Neural progenitor cell (in vitro differentiated cells): ENCODE data around the gene SLC25A48. TPM values are rescaled to one million over a fixed set of nuclear protein-coding genes. Genes with fewer than 3 reads are reported as not detected.

Experiments
- DNase-seq: peaks from one replicate; pipeline ENCODE4 v3.0.0-alpha.2; 2016; ENCODE audit warnings: low spot score
- H2AFZ ChIP-seq: fragments of 200-600 bp; sonication (generic); replicated peaks from 2 replicates; pipeline ENCODE4 v1.6.1; 2016; ENCODE audit warnings: antibody characterized with exemption
- H3F3A ChIP-seq: fragments of 200-600 bp; sonication (generic); 2 replicates; pipeline ENCODE4 v1.6.1; 2016; ENCODE audit warnings: antibody characterized with exemption, low read depth
- H3K27ac ChIP-seq: fragments of 200-600 bp; sonication (generic); 2 replicates; pipeline ENCODE4 v1.5.1; 2016; ENCODE audit warnings: mild to moderate bottlenecking
- H3K27me3 ChIP-seq: fragments of 200-600 bp; sonication (generic); 2 replicates; pipeline ENCODE4 v1.6.1; 2016; ENCODE audit warnings: mild to moderate bottlenecking, moderate library complexity
- H3K36me3 ChIP-seq: fragments of 200-600 bp; sonication (generic); 2 replicates; pipeline ENCODE4 v1.5.1; 2016
- H3K4me1 ChIP-seq: fragments of 200-600 bp; sonication (generic); 2 replicates; pipeline ENCODE4 v1.6.1; 2016; ENCODE audit warnings: mixed run types
- H3K4me2 ChIP-seq: fragments of 200-600 bp; sonication (generic); 2 replicates; pipeline ENCODE4 v1.6.1; 2016
- H3K4me3 ChIP-seq: fragments of 200-600 bp; sonication (generic); 2 replicates; pipeline ENCODE4 v1.5.1; 2016
- H3K79me2 ChIP-seq: fragments of 200-600 bp; sonication (generic); 2 replicates; pipeline ENCODE4 v1.6.1; 2016; ENCODE audit warnings: low read depth
- H3K9ac ChIP-seq: fragments of 200-600 bp; sonication (generic); 2 replicates; pipeline ENCODE4 v1.6.1; 2016
- H3K9me3 ChIP-seq: fragments of 200-600 bp; sonication (generic); 2 replicates; pipeline ENCODE4 v1.5.1; 2016; ENCODE audit warnings: low read depth
- H4K20me1 ChIP-seq: fragments of 200-600 bp; sonication (generic); 2 replicates; pipeline ENCODE4 v1.6.1; 2016; ENCODE audit warnings: low read depth
- H3K27ac Mint-ChIP-seq: 3 replicates; pipeline ENCODE4 v1.8.0; 2021; ENCODE audit warnings: mixed read lengths
- H3K27me3 Mint-ChIP-seq: 2 replicates; pipeline ENCODE4 v1.8.0; 2022; ENCODE audit warnings: low read depth, mild to moderate bottlenecking, inconsistent platforms, moderate library complexity, mixed read lengths; ENCODE audit not compliant: insufficient read depth
- H3K36me3 Mint-ChIP-seq: 3 replicates; pipeline ENCODE4 v1.8.0; 2021; ENCODE audit warnings: mixed read lengths
- H3K4me1 Mint-ChIP-seq: 3 replicates; pipeline ENCODE4 v1.8.0; 2021; ENCODE audit warnings: mixed read lengths
- H3K4me3 Mint-ChIP-seq: 3 replicates; pipeline ENCODE4 v1.8.0; 2021; ENCODE audit warnings: mild to moderate bottlenecking, moderate library complexity, mixed read lengths
- H3K9me3 Mint-ChIP-seq: 3 replicates; pipeline ENCODE4 v1.8.0; 2020; ENCODE audit warnings: mixed read lengths
- EZH2 ChIP-seq: fragments of 200-600 bp; sonication (generic); IDR thresholded peaks from 2 replicates; pipeline ENCODE4 v1.6.1; 2017; ENCODE audit warnings: antibody characterized with exemption, mild to moderate bottlenecking, moderate library complexity
- EZH2phosphoT487 ChIP-seq: fragments of 200-600 bp; sonication (generic); IDR thresholded peaks from 2 replicates; pipeline ENCODE4 v1.6.1; 2017; ENCODE audit warnings: antibody characterized with exemption
- total RNA-seq: library from RNA; depleted of rRNA; stranded (reverse); fragments of >200 nt; gene quantifications from 2 replicates; pipeline ENCODE4 v1.2.3, GENCODE V29; 2015; ENCODE audit warnings: low replicate concordance
- TF ChIP-seq, protein P1 (sequence below): fragments of 200-600 bp; sonication (generic); IDR thresholded peaks from 2 replicates; pipeline ENCODE4 v1.5.1; 2017; ENCODE audit warnings: antibody characterized with exemption, mild to moderate bottlenecking

The SLC25A48 gene
- total RNA-seq, 1 donor from 2014 or later = not detected

DNA sequence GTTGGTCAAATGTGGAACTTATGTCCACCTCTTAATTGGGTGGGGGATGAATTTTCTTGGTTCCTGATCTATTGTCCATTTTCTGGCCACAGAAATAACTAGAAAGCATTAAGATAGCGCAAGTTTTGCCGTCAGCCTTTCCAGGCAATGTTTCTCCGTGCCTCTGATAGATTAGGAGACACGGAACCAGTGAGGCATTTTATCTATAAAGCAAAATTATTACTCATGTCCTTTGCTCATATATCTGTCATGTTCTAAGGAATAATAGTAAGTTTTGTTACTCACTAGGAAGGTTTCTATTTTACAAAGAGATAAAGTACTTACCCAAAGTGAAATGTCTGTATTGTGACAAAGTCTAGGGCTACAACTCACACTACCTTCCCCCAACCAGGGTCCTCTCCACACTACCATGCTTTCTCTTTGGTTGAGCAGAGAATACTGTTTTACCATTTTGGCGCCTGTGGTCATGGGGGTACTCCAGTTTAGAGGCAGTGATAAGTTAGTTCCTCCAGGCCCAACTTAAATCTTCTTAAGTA is 81.1 kb downstream of the SLC25A48 start:
- H4K20me1 ChIP-seq = no peaks in the 10 kb centered on the region
- no peak overlapping the region for H3K27ac ChIP-seq
- DNase-seq = no peak
- Mint-ChIP-seq H3K27ac (no peak overlapping the region), H3K9me3 (no peaks in the 10 kb centered on the region), H3K4me1 (no peaks in the 10 kb centered on the region), H3K36me3 (no peaks in the 10 kb centered on the region), H3K27me3 (peaks cover 2% of the 10 kb centered on the region), H3K4me3 (no peak overlapping the region)
- H3K4me2 ChIP-seq = no peak overlapping the region
- no peaks in the 10 kb centered on the region for H3K4me1 ChIP-seq
- no peak overlapping the region for H2AFZ ChIP-seq
- no peak overlapping the region for H3K9ac ChIP-seq
- H3K36me3 ChIP-seq = no peaks in the 10 kb centered on the region
- H3K79me2 ChIP-seq = no peaks in the 10 kb centered on the region
- peaks cover 100% of the 10 kb centered on the region for H3K27me3 ChIP-seq
- no peaks in the 10 kb centered on the region for H3F3A ChIP-seq
- H3K4me3 ChIP-seq = no peak overlapping the region
- TF ChIP-seq, protein P1, sequence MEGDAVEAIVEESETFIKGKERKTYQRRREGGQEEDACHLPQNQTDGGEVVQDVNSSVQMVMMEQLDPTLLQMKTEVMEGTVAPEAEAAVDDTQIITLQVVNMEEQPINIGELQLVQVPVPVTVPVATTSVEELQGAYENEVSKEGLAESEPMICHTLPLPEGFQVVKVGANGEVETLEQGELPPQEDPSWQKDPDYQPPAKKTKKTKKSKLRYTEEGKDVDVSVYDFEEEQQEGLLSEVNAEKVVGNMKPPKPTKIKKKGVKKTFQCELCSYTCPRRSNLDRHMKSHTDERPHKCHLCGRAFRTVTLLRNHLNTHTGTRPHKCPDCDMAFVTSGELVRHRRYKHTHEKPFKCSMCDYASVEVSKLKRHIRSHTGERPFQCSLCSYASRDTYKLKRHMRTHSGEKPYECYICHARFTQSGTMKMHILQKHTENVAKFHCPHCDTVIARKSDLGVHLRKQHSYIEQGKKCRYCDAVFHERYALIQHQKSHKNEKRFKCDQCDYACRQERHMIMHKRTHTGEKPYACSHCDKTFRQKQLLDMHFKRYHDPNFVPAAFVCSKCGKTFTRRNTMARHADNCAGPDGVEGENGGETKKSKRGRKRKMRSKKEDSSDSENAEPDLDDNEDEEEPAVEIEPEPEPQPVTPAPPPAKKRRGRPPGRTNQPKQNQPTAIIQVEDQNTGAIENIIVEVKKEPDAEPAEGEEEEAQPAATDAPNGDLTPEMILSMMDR = no peak
- no peak for TF ChIP-seq EZH2phosphoT487
- H3K9me3 ChIP-seq = no peaks in the 10 kb centered on the region

DNA sequence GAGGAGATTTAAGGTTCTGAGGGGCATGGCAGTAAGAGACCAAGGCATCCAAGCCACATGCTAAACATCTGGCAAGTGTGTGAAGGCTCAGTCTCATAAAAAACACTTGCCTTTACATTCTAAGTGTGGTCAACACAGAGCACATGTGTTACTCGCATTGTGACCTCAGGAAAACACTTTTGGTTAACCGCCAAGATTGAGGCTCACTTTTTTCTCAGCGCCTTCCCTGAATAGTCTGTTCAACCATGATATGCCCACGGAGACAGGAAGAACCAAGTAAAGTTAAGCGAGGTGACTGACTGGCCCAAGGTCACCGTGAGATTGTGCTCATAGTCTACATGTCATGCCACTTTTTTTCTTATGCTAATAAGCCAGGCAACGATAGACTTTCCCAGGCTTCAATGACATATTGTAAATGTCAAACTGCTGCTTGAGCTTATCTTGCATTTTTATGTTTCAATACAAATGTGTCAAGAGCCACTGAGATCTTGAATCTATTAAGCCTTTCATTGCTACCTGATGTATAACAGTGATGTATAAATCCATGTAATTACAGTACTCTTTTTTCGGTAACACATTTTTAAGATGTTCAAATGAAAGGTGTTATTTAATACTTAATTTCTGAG is 82.3 kb downstream of the SLC25A48 start:
- peaks cover 100% of the 10 kb centered on the region for H3K27me3 ChIP-seq
- TF ChIP-seq EZH2phosphoT487 (no peak), EZH2 (no peak)
- TF ChIP-seq, protein P1 = no peak
- peaks cover 2% of the 10 kb centered on the region for H3K27me3 Mint-ChIP-seq

DNA sequence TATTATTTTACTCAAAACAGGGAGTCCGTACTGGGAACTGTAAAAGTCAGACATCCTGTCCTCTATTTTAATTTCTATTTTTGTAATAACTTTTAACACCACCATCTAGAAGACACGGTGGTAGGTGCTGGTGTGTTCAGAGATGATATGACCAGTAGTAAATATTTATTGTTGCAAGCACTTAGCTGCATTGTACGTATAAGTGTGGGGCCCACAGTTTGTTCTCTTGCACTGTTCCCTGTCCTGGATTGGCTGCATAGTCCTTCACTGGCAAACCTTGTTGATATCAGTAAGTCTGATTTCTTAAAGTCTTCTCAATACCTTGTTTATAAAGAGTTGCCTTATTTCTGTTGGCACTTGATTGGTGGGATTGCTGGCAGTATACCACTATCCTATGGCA is 85.7 kb downstream of the SLC25A48 start:
- Mint-ChIP-seq H3K27me3 (peaks cover 9% of the 10 kb centered on the region), H3K27ac (no peak overlapping the region), H3K9me3 (no peaks in the 10 kb centered on the region), H3K36me3 (no peaks in the 10 kb centered on the region), H3K4me1 (no peaks in the 10 kb centered on the region), H3K4me3 (no peak overlapping the region)
- Histone ChIP-seq H3K9ac (no peak overlapping the region), H3K36me3 (no peaks in the 10 kb centered on the region), H4K20me1 (no peaks in the 10 kb centered on the region), H3K27ac (no peak overlapping the region), H3K79me2 (no peaks in the 10 kb centered on the region), H2AFZ (no peak overlapping the region), H3K4me3 (no peak overlapping the region), H3F3A (no peaks in the 10 kb centered on the region), H3K9me3 (no peaks in the 10 kb centered on the region), H3K4me2 (no peak overlapping the region), H3K27me3 (peaks cover 100% of the 10 kb centered on the region), H3K4me1 (no peaks in the 10 kb centered on the region)
- no peak for DNase-seq
- TF ChIP-seq EZH2phosphoT487 = no peak
- no peak for TF ChIP-seq EZH2
- TF ChIP-seq, protein P1 = no peak

More for the DNA sequence above, 82.3 kb downstream of the SLC25A48 start:
- H3K79me2 ChIP-seq = no peaks in the 10 kb centered on the region
- DNase-seq = no peak
- H3K4me3 ChIP-seq = no peak overlapping the region
- H3K9ac ChIP-seq = no peak overlapping the region
- Mint-ChIP-seq H3K4me3 (no peak overlapping the region), H3K27ac (no peak overlapping the region), H3K9me3 (no peaks in the 10 kb centered on the region), H3K4me1 (no peaks in the 10 kb centered on the region), H3K36me3 (no peaks in the 10 kb centered on the region)
- no peaks in the 10 kb centered on the region for H3K36me3 ChIP-seq
- H3K4me1 ChIP-seq = no peaks in the 10 kb centered on the region
- no peaks in the 10 kb centered on the region for H4K20me1 ChIP-seq
- no peak overlapping the region for H3K4me2 ChIP-seq
- H2AFZ ChIP-seq = no peak overlapping the region
- no peak overlapping the region for H3K27ac ChIP-seq
- no peaks in the 10 kb centered on the region for H3F3A ChIP-seq
- H3K9me3 ChIP-seq = no peaks in the 10 kb centered on the region
